AG08396 (cell line): ENCODE data around the gene WDR1.

Experiments
- DNase-seq: peaks from one replicate; pipeline ENCODE4 v3.0.0; 2012; ENCODE audit warnings: low spot score, mixed read lengths

Gene WDR1

GRCh38 chr4:10066670-10067651 is 49.6 kb downstream of the WDR1 start:
- DNase-seq: no peak

- no peak for DNase-seq
These were observed 50.4 kb downstream of the WDR1 start for GRCh38 chr4:10066206-10066605.

GRCh38 chr4:10063544-10064300 is 52.9 kb downstream of the WDR1 start:
- DNase-seq: peak; percentile 66

- DNase-seq: no peak
These were observed 54.8 kb downstream of the WDR1 start for GRCh38 chr4:10061650-10062415.

- DNase-seq: no peak
These were observed 58.2 kb downstream of the WDR1 start for GRCh38 chr4:10058371-10058770.

- no peak for DNase-seq
These were observed 59.6 kb downstream of the WDR1 start for GRCh38 chr4:10057023-10057395.

- DNase-seq: no peak
These were observed 60.1 kb downstream of the WDR1 start for GRCh38 chr4:10056334-10057022.

GRCh38 chr4:10055871-10056270 is 60.7 kb downstream of the WDR1 start:
- DNase-seq: no peak

GRCh38 chr4:10054571-10055041 is 62.0 kb downstream of the WDR1 start:
- no peak for DNase-seq

- DNase-seq: no peak
These were observed 62.8 kb downstream of the WDR1 start for GRCh38 chr4:10053635-10054453.

- DNase-seq: no peak
These were observed 65.0 kb downstream of the WDR1 start for GRCh38 chr4:10051517-10052135.

- no peak for DNase-seq
These were observed 65.9 kb downstream of the WDR1 start for GRCh38 chr4:10050721-10051120.

GRCh38 chr4:10050261-10050661 is 66.3 kb downstream of the WDR1 start:
- DNase-seq: no peak

- DNase-seq: no peak
These were observed 67.5 kb downstream of the WDR1 start for GRCh38 chr4:10048941-10049697.

- no peak for DNase-seq
These were observed 68.6 kb downstream of the WDR1 start for GRCh38 chr4:10047967-10048366.

- DNase-seq: no peak
These were observed 70.1 kb downstream of the WDR1 start for GRCh38 chr4:10046471-10046870.

GRCh38 chr4:10045481-10045880 is 71.1 kb downstream of the WDR1 start:
- DNase-seq: no peak

GRCh38 chr4:10041036-10041435 is 75.6 kb downstream of the WDR1 start:
- DNase-seq: no peak
